ENCODE data around the gene SEC22A. TPM values are rescaled to one million over a fixed set of nuclear protein-coding genes. Genes with fewer than 3 reads are reported as not detected.

The SEC22A gene, protein sequence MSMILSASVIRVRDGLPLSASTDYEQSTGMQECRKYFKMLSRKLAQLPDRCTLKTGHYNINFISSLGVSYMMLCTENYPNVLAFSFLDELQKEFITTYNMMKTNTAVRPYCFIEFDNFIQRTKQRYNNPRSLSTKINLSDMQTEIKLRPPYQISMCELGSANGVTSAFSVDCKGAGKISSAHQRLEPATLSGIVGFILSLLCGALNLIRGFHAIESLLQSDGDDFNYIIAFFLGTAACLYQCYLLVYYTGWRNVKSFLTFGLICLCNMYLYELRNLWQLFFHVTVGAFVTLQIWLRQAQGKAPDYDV
- 15.8 and 18.5 TPM in 2 replicates for total RNA-seq

DNA sequence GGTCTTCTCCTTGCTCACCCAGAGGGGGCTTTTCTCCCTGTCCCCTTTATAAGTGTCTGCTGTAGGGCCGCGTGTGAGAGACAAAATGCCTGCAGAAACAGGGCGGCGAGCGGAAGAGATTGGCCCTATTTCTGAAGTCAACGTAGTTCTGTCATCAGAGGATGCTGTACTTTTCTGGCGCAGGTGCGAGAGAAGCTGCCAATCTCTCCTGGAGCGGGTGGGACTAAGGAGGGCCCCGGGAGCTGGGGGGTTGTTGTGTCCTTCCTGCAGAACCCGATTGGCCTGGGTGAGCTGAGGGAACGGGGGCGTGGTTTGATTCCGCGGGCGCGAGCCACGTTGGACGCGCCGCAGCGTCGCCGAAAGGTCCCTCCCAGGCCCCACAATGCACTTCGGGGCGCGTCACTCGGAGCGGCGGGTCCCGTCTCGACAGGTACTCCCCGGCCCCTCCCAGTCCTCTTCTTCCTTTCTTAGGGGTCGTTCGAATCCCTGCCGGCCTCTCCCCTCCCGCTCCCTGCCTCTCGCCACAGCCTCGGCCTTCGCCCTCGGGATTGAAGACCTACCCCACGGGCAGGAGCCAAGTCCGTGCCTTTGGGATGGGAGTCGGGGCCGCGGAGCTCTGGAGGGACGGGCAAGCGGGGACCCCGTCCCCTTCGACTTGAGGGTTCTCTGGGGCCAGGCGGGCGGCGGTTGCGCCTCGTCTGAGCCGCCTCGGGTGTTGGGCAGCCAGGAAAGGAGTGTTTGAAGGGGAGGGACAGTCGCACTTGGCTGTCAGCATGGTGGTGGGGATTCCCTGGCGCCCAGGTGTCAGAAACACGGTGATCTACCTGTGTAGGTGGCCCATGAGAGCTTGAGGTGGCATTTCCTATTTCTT, at the start of gene SEC22A:
Gene SEC22A, plus strand, starts transcription at position 387 of the 871 bp plus-strand sequence. CDS start 7,275 bp downstream, outside the sequence.
- Mint-ChIP-seq H3K27me3 (ENCODE audit: insufficient read depth) (peaks cover under 1% of the 10 kb centered on the region), H3K4me3 (peak within 1 kb of the TSS; percentile 87), H3K9me3 (peaks cover 5% of the 10 kb centered on the region), H3K36me3 (ENCODE audit: low read depth) (peaks cover 6% of the 10 kb centered on the region), H3K27ac (peak within 1 kb of the TSS; percentile 96), H3K4me1 (ENCODE audit: low read depth) (peaks cover 29% of the 10 kb centered on the region)
- peak; percentile 95 for DNase-seq (ENCODE audit: low spot score)
- intact Hi-C loops (cut with micrococcal nuclease): loop anchor here (1.0 to 10.0 kb wide), 9 partner anchors 134 to 1655 kb away; partner anchors contain the start of genes CCDC14, DTX3L, HACD2 and HCLS1

GRCh38 chr3:123152687-123153086, 49.1 kb upstream of the SEC22A start:
- Mint-ChIP-seq H3K27ac (peak overlapping the region; percentile 48), H3K4me1 (ENCODE audit: low read depth) (no peaks in the 10 kb centered on the region), H3K9me3 (peaks cover 4% of the 10 kb centered on the region), H3K36me3 (ENCODE audit: low read depth) (peaks cover 39% of the 10 kb centered on the region), H3K4me3 (no peak overlapping the region), H3K27me3 (ENCODE audit: insufficient read depth) (no peaks in the 10 kb centered on the region)
- intact Hi-C loops (cut with micrococcal nuclease): no loop called here
- DNase-seq (ENCODE audit: low spot score): no peak

DNA sequence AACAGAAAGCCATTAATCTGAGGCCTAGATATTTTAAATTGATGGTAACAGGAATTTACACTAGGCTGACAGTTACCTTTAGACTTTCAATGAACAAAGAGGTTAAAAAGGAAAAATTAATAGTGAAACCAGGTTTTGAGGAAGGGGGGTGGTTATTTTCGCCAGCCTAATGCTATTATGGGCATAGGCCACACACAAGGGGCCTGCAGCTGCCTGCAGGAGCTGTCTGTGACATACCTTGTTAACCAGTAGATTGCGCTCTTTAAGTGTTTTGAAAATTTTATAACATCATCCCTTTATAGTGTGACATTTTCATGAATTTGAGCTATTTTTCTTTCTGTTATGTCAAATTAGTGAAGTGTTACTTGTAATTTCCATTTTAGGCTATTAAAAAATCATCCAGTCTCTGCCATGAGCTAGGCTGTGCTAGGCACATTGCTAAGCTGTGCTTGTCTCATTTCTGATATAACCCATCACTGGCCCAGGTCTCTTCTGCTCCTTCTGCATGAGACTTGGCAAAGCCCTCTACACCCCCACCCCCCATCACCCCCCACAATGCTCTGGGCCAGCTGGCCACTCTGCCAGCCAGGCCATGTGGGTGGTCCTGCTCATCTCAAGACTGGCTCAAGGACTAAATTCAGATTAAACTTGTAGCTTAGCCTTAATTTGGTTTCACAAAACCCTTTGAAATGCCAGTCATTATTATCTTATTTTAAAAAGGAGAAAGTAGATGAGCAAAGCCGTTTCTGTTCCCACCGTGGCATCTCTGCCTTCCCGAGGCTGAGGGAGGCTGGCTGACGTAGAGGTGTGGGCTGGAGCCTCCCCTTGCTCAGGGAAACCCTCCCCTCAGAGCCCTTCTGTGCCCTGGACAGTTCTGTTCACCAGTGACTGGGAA, 48.4 kb upstream of the SEC22A start:
- Mint-ChIP-seq H3K27me3 (ENCODE audit: insufficient read depth) (no peaks in the 10 kb centered on the region), H3K4me1 (ENCODE audit: low read depth) (no peaks in the 10 kb centered on the region), H3K36me3 (ENCODE audit: low read depth) (peaks cover 39% of the 10 kb centered on the region), H3K4me3 (no peak overlapping the region), H3K9me3 (peaks cover 4% of the 10 kb centered on the region), H3K27ac (no peak overlapping the region)
- DNase-seq (ENCODE audit: low spot score): no peak
- intact Hi-C loops (cut with micrococcal nuclease): no loop called here

- Mint-ChIP-seq H3K4me1 (ENCODE audit: low read depth) (no peaks in the 10 kb centered on the region), H3K36me3 (ENCODE audit: low read depth) (peaks cover 36% of the 10 kb centered on the region), H3K9me3 (peaks cover 4% of the 10 kb centered on the region), H3K27ac (no peak overlapping the region), H3K27me3 (ENCODE audit: insufficient read depth) (no peaks in the 10 kb centered on the region), H3K4me3 (no peak overlapping the region)
- no peak for DNase-seq (ENCODE audit: low spot score)
- intact Hi-C loops (cut with micrococcal nuclease): no loop called here
Measured at GRCh38 chr3:123154020-123154985, 47.4 kb upstream of the SEC22A start.

GRCh38 chr3:123155471-123156011, 46.2 kb upstream of the SEC22A start:
- H3K9me3 Mint-ChIP-seq: peaks cover 4% of the 10 kb centered on the region
- peaks cover 30% of the 10 kb centered on the region for H3K36me3 Mint-ChIP-seq (ENCODE audit: low read depth)
- H3K4me1 Mint-ChIP-seq (ENCODE audit: low read depth): no peaks in the 10 kb centered on the region
- DNase-seq (ENCODE audit: low spot score): no peak
- H3K4me3 Mint-ChIP-seq: no peak overlapping the region
- intact Hi-C loops (cut with micrococcal nuclease): no loop called here
- H3K27me3 Mint-ChIP-seq (ENCODE audit: insufficient read depth): no peaks in the 10 kb centered on the region
- H3K27ac Mint-ChIP-seq: no peak overlapping the region

DNA sequence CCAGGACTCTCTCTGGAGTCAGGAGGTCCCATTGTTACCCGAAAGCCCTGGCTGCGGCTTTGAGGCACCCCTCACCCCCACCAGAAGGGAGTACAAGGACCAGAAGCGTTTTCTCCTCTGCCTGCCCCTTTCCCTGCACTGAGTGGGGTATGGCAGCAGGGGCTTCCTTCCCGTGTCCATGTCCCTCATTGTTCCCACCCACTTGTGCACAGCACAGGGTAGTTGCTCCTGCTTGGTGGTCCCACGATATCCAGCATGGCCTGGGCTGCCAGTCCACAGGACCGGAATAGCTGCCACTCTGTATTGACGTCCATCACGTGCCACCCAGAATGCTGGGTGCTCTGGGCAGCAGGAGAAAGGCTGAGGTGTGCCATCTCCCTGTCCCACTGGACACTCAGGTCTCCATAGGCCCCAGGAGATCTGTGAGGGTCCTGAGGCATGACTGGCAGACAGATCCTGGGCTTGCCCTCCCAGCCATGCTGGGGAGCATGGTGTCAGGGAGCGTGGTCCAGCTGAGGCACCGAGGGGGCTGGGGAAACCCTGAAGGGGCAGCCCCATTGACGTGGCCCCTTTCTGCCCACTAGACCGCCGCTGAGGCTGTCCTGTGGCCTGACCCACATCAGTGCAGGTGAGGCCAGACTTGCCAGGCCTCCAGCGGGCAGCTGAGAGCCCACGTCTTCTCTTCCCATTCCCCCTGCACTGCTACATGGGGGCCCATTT, 45.3 kb upstream of the SEC22A start:
- intact Hi-C loops (cut with micrococcal nuclease): no loop called here
- no peaks in the 10 kb centered on the region for H3K27me3 Mint-ChIP-seq (ENCODE audit: insufficient read depth)
- H3K27ac Mint-ChIP-seq: no peak overlapping the region
- H3K36me3 Mint-ChIP-seq (ENCODE audit: low read depth): peaks cover 27% of the 10 kb centered on the region
- no peaks in the 10 kb centered on the region for H3K4me1 Mint-ChIP-seq (ENCODE audit: low read depth)
- peaks cover 4% of the 10 kb centered on the region for H3K9me3 Mint-ChIP-seq
- no peak for DNase-seq (ENCODE audit: low spot score)
- H3K4me3 Mint-ChIP-seq: no peak overlapping the region

- Mint-ChIP-seq H3K27ac (no peak overlapping the region), H3K4me1 (ENCODE audit: low read depth) (no peaks in the 10 kb centered on the region), H3K36me3 (ENCODE audit: low read depth) (peaks cover 19% of the 10 kb centered on the region), H3K27me3 (ENCODE audit: insufficient read depth) (no peaks in the 10 kb centered on the region), H3K9me3 (peaks cover under 1% of the 10 kb centered on the region), H3K4me3 (no peak overlapping the region)
- no peak for DNase-seq (ENCODE audit: low spot score)
- intact Hi-C loops (cut with micrococcal nuclease): no loop called here
Measured at GRCh38 chr3:123157209-123157597, 44.5 kb upstream of the SEC22A start.

DNA sequence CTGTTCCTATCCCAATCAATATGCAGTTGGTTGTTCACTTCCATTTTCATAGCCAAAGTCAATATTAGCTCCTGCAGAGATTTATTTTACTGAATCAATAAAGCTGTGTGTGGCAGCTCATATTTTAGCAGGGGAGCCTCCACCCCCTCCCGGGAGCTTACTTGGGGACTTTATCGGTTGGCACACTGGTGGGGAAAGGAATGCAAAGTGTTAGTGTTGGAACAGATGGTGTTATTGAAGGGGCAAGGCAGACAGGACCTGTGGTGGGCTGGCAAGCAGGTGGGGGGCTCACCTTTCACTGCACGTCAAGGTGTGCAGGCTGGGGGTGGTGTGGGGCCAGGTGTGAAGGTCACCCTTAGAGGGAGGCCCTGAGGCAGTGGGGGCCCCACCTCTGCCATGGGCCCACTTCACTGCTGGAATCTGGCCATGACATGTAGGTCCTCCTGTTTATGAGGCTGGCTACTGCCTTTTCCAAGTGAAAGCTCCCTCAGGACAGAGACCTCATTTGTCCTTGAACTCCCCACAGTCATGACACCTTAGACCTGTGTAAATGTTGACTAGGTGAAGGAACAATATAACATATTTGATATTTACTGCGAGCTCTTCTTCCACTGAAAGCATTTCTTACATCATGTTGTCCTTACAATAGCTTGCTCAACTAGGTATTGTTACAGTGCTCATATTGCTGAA, 44.0 kb upstream of the SEC22A start:
- Mint-ChIP-seq H3K9me3 (no peaks in the 10 kb centered on the region), H3K36me3 (ENCODE audit: low read depth) (peaks cover 16% of the 10 kb centered on the region), H3K4me3 (no peak overlapping the region), H3K4me1 (ENCODE audit: low read depth) (no peaks in the 10 kb centered on the region), H3K27me3 (ENCODE audit: insufficient read depth) (no peaks in the 10 kb centered on the region), H3K27ac (no peak overlapping the region)
- no peak for DNase-seq (ENCODE audit: low spot score)
- intact Hi-C loops (cut with micrococcal nuclease): no loop called here

DNA sequence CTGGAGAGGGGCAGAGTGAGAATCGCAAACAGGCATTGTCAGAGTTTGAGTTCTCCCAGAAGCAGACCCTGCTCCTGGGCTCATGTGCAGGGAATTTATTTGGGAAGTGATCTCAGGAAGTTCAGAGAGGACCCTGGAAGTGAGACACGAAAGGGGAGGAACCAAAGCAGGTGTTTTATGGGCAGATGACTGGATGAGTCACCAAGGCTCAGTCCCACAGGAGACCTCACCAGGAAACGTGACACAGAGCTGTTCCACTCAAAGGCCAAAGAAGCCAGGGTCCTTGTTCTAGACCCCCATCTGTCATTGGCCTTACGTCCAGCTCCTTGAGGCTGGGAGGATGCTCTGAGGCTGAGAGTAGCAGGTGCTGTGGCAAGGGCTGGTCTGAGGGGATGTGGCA, 43.4 kb upstream of the SEC22A start:
- DNase-seq (ENCODE audit: low spot score): no peak
- Mint-ChIP-seq H3K27ac (no peak overlapping the region), H3K4me1 (ENCODE audit: low read depth) (no peaks in the 10 kb centered on the region), H3K27me3 (ENCODE audit: insufficient read depth) (no peaks in the 10 kb centered on the region), H3K36me3 (ENCODE audit: low read depth) (peaks cover 12% of the 10 kb centered on the region), H3K9me3 (no peaks in the 10 kb centered on the region), H3K4me3 (no peak overlapping the region)
- intact Hi-C loops (cut with micrococcal nuclease): no loop called here

- H3K27ac Mint-ChIP-seq: no peak overlapping the region
- H3K27me3 Mint-ChIP-seq (ENCODE audit: insufficient read depth): no peaks in the 10 kb centered on the region
- H3K36me3 Mint-ChIP-seq (ENCODE audit: low read depth): peaks cover 15% of the 10 kb centered on the region
- no peak for DNase-seq (ENCODE audit: low spot score)
- no peak overlapping the region for H3K4me3 Mint-ChIP-seq
- H3K4me1 Mint-ChIP-seq (ENCODE audit: low read depth): no peaks in the 10 kb centered on the region
- no peaks in the 10 kb centered on the region for H3K9me3 Mint-ChIP-seq
- intact Hi-C loops (cut with micrococcal nuclease): no loop called here
Measured at GRCh38 chr3:123158899-123159390, 42.8 kb upstream of the SEC22A start.
